K562 (cell line): ENCODE data around the gene LCN15. TPM values are rescaled to one million over a fixed set of nuclear protein-coding genes. Genes with fewer than 3 reads are reported as not detected.

Experiments used
- ATAC-seq: fragments of 200-7000 bp; cut with Tn5 transposase; 3 replicates; pipeline ENCODE4 v1.9.1; 2020; ENCODE audit warnings: moderate library complexity
- BruUV-seq: library from RNA; stranded (reverse); fragments of 400-500 nt; replicated peaks from 2 replicates; lab custom pipeline; 2021; lab: Mats Ljungman, UMichigan
- CTCF ChIA-PET: fragments of 300-600 bp; formaldehyde crosslinking; extraction: SDS; loops from one replicate; lab custom pipeline; 2021; ENCODE audit warnings: low intra/inter-chr PET ratio; lab: Yijun Ruan, JAX
- POLR2A ChIA-PET: fragments of 300-600, 350-650 bp; sonication (Branson Sonifier 250); formaldehyde crosslinking; extraction: SDS; loops from one replicate; lab custom pipeline; 2021; ENCODE audit warnings: antibody characterized with exemption, inconsistent platforms; lab: Yijun Ruan, JAX
- DNase-seq, 4 experiments: peaks; one replicate each; pipeline versions ENCODE4 v3.0.0 to v3.0.0-alpha.2; 2011 to 2018; ENCODE audit warnings: low spot score in 3 of 4, mixed read lengths in 3 of 4; ENCODE audit errors: extremely low read depth in 1 of 4
- FAIRE-seq: peaks from 2 replicates; lab custom pipeline; 2011; peaks lifted over from hg19 to GRCh38; lab: Jason Lieb, UNC
- H2AFZ ChIP-seq: 2 replicates; pipeline ENCODE4 v1.6.0; 2011; ENCODE audit warnings: low read depth, low read length, control low read depth, inconsistent platforms
- H3K27ac ChIP-seq: fragments of 200-600 bp; 3 replicates; pipeline ENCODE4 v1.8.0; 2011; ENCODE audit warnings: low read depth, mild to moderate bottlenecking, control low read depth, inconsistent platforms, low read length, moderate library complexity, mixed read lengths; ENCODE audit errors: extremely low read depth
- H3K27me3 ChIP-seq, 2 experiments: fragments of 300-600 bp in 1 of 2; 2 replicates in 1 of 2; 3 replicates in 1 of 2; pipeline versions ENCODE4 v1.6.0 to v1.8.0; 2011; ENCODE audit warnings: inconsistent platforms in 2 of 2, low read length in 2 of 2, mild to moderate bottlenecking in 1 of 2, mixed read lengths in 1 of 2, moderate library complexity in 1 of 2; ENCODE audit not compliant: control insufficient read depth in 2 of 2, insufficient read depth in 2 of 2
- H3K36me3 ChIP-seq: fragments of 300-600 bp; 3 replicates; pipeline ENCODE4 v1.8.0; 2011; ENCODE audit warnings: mild to moderate bottlenecking, low read length, inconsistent platforms; ENCODE audit not compliant: control insufficient read depth, insufficient read depth
- H3K4me1 ChIP-seq, 2 experiments: fragments of 200-600 bp in 1 of 2; replicated peaks in 1 of 2; 2 replicates in 1 of 2; 3 replicates in 1 of 2; pipeline versions ENCODE4 v1.5.1 to v1.8.0; 2011; ENCODE audit warnings: inconsistent platforms in 2 of 2, low read length in 2 of 2, mild to moderate bottlenecking in 1 of 2, mixed read lengths in 1 of 2, moderate library complexity in 1 of 2; ENCODE audit not compliant: control insufficient read depth in 2 of 2, insufficient read depth in 2 of 2
- H3K4me2 ChIP-seq: 2 replicates; pipeline ENCODE4 v1.6.1; 2011; ENCODE audit warnings: low read length, control low read depth, inconsistent platforms, mixed read lengths; ENCODE audit not compliant: insufficient read depth
- H3K4me3 ChIP-seq: fragments of 200-600 bp; sonication (generic), shearing (Covaris generic); 2 replicates; pipeline ENCODE4 v1.5.1; 2016; ENCODE audit warnings: control low read depth, inconsistent platforms
- H3K79me2 ChIP-seq: fragments of 200-600 bp; 3 replicates; pipeline ENCODE4 v1.8.0; 2011; ENCODE audit warnings: low read length, inconsistent platforms; ENCODE audit not compliant: control insufficient read depth, insufficient read depth
- H3K9ac ChIP-seq, 2 experiments: 2 replicates each; pipeline versions ENCODE4 v1.6.0 to v1.6.1; 2011; ENCODE audit warnings: low read depth in 2 of 2, low read length in 2 of 2, control low read depth in 1 of 2, inconsistent platforms in 1 of 2, mild to moderate bottlenecking in 1 of 2, mixed read lengths in 1 of 2; ENCODE audit not compliant: insufficient read depth in 1 of 2
- H3K9me1 ChIP-seq: one replicate; pipeline ENCODE4 v1.6.0; 2011; ENCODE audit warnings: inconsistent platforms, mild to moderate bottlenecking, low read length, moderate library complexity; ENCODE audit not compliant: control insufficient read depth, insufficient read depth
- H3K9me3 ChIP-seq: replicated peaks from 2 replicates; pipeline ENCODE4 v1.5.1; 2011; ENCODE audit warnings: low read depth, low read length, inconsistent platforms; ENCODE audit not compliant: control insufficient read depth, insufficient read depth
- H4K20me1 ChIP-seq: replicated peaks from 2 replicates; pipeline ENCODE4 v1.6.1; 2011; ENCODE audit warnings: low read length, inconsistent platforms, mixed read lengths; ENCODE audit not compliant: control insufficient read depth, insufficient read depth
- GTF2B ChIP-seq: IDR thresholded peaks from 2 replicates; pipeline ENCODE4 v1.6.1; 2011; ENCODE audit not compliant: insufficient read length; ENCODE audit errors: extremely low read depth
- MYBL2 ChIP-seq, 2 experiments: fragments of 450-650 bp in 1 of 2; sonication (generic) in 1 of 2; formaldehyde crosslinking in 1 of 2; IDR thresholded peaks; 2 replicates each; pipeline versions ENCODE4 v1.6.1 to v1.8.1; 2017 to 2022; ENCODE audit warnings: borderline replicate concordance in 1 of 2, inconsistent platforms in 1 of 2, low read depth in 1 of 2, mild to moderate bottlenecking in 1 of 2, missing genetic modification reagents in 1 of 2, moderate library complexity in 1 of 2
- NRF1 ChIP-seq, 2 experiments: fragments of 450-650 bp; IDR thresholded peaks in 1 of 2; conservative IDR thresholded peaks in 1 of 2; 2 replicates each; pipeline ENCODE4 v1.6.1; 2014; ENCODE audit warnings: mild to moderate bottlenecking in 2 of 2
- ZNF280A ChIP-seq: fragments of 450-650 bp; IDR thresholded peaks from 2 replicates; pipeline ENCODE4 v1.6.1; 2018; ENCODE audit warnings: mild to moderate bottlenecking, low read depth; ENCODE audit not compliant: partially characterized antibody
- ZNF695 ChIP-seq: fragments of 450-650 bp; formaldehyde crosslinking; IDR thresholded peaks from 2 replicates; pipeline ENCODE4 v1.4.0; 2020; ENCODE audit warnings: mild to moderate bottlenecking, moderate library complexity
- in situ Hi-C: fragments of 300-500 bp; cut with MboI; formaldehyde crosslinking; loops from 4 replicates; pipeline ENCODE4 v1.15.0; 2018; ENCODE audit warnings: inconsistent platforms, mixed read lengths
- intact Hi-C: fragments of 100-400 bp; cut with micrococcal nuclease; formaldehyde crosslinking; loops from 2 replicates; pipeline ENCODE4 v1.14.2; 2022
- polyA plus RNA-seq, 8 experiments: library from polyadenylated mRNA; depleted of rRNA in 4 of 8; stranded (reverse) in 5 of 8; unstranded in 3 of 8; fragments of >200 nt; fragmentation: Nextera tagmentation in 2 of 8; fragmentation: Illumina TruSeq in 1 of 8; extraction: Ambion mirVana in 2 of 8; extraction: Trizol in 1 of 8; gene quantifications; 2 replicates each; pipeline versions ENCODE4 v1.2.1 to v1.2.3, GENCODE V29; 2011 to 2014; ENCODE audit warnings: inconsistent platforms in 1 of 8, missing spikeins in 1 of 8
- total RNA-seq, 7 experiments: library from RNA; depleted of rRNA in 6 of 7; stranded (reverse); fragments of >200 nt in 6 of 7; fragmentation: Illumina TruSeq in 2 of 7; extraction: Trizol in 2 of 7; gene quantifications; 2 replicates each; pipeline versions ENCODE4 v1.2.1 to v1.2.3, GENCODE V29; 2011 to 2021; ENCODE audit warnings: low replicate concordance in 1 of 7

LCN15 gene
- total and polyA plus RNA-seq, 9 of the 15 experiments (the other 6 are each of a cell fraction or from before 2014, with no cell fraction given) = 0.66 TPM; not detected in 8

- ChIA-PET POLR2A (interaction anchor here (0.5 to 1.8 kb wide), 3 partner anchors 10 to 34 kb away, joined by 3 to 6 read pairs (median 3); no protein-coding TSS in a partner anchor), CTCF (no interaction called here)
- Histone ChIP-seq H3K9me1 (no peaks in the 10 kb centered on the region), H3K9me3 (peaks cover 13% of the 10 kb centered on the region), H3K36me3 (no peaks in the 10 kb centered on the region), H2AFZ (no peak overlapping the region), H3K4me2 (no peak overlapping the region), H3K4me1 (peaks cover 0 to 50% of the 10 kb centered on the region in 2 experiments; a peak in 3 of 5 replicates), H3K4me3 (no peak overlapping the region), H3K9ac (no peak overlapping the region), H4K20me1 (no peaks in the 10 kb centered on the region), H3K79me2 (no peaks in the 10 kb centered on the region), H3K27ac (no peak overlapping the region), H3K27me3 (no peaks in the 10 kb centered on the region)
- in situ Hi-C loops = no loop called here
- DNase-seq (no peak), ATAC-seq (no peak), FAIRE-seq (no peak)
- no TSS peak for BruUV-seq
- TF ChIP-seq GTF2B = no peak
- TF ChIP-seq ZNF280A = peak; percentile 13
- TF ChIP-seq NRF1 (conservative IDR thresholded peaks at IDR 0.05 in 1 of 2, IDR thresholded peaks at IDR 0.05 in 1 of 2) = no peak
- no peak for TF ChIP-seq ZNF695
- TF ChIP-seq MYBL2 (IDR thresholded peaks at IDR 0.05; ENCODE audit: low read depth) = no peak
- no peak for TF ChIP-seq MYBL2 (CRISPR knock-in tag; IDR thresholded peaks at IDR 0.05; ENCODE audit: borderline replicate concordance)
- intact Hi-C loops = no loop called here
Observed at GRCh38 chr9:136751814-136752213, 12.5 kb downstream of the LCN15 start.
